Fibroblast of lung (primary cell): ENCODE measurements around the gene GALNT1. TPM values are rescaled to one million over a fixed set of nuclear protein-coding genes. Genes with fewer than 3 reads are reported as not detected.

ENCODE experiments used
- DNase-seq, 2 donors: peaks; one replicate each; pipeline versions ENCODE4 v3.0.0 to v3.0.0-alpha.2; 2010; ENCODE audit warnings: low read depth in 2 of 2
- H2AFZ ChIP-seq: 2 replicates; pipeline ENCODE4 v1.5.1; 2012; ENCODE audit warnings: low read length, control low read depth, inconsistent platforms
- H3K27ac ChIP-seq: 2 replicates; pipeline ENCODE4 v1.5.1; 2011; ENCODE audit warnings: low read length, control low read depth; ENCODE audit not compliant: insufficient read depth
- H3K27me3 ChIP-seq: 2 replicates; pipeline ENCODE4 v1.5.1; 2011; ENCODE audit warnings: mild to moderate bottlenecking, low read length; ENCODE audit not compliant: control insufficient read depth, insufficient read depth
- H3K36me3 ChIP-seq: 2 replicates; pipeline ENCODE4 v1.5.1; 2011; ENCODE audit warnings: low read length; ENCODE audit not compliant: control insufficient read depth, insufficient read depth
- H3K4me1 ChIP-seq: 2 replicates; pipeline ENCODE4 v1.5.1; 2011; ENCODE audit warnings: low read length; ENCODE audit not compliant: control insufficient read depth, insufficient read depth; ENCODE audit errors: extremely low read depth
- H3K4me2 ChIP-seq: 2 replicates; pipeline ENCODE4 v1.5.1; 2011; ENCODE audit warnings: low read length, control low read depth; ENCODE audit not compliant: insufficient read depth; ENCODE audit errors: extremely low read depth
- H3K4me3 ChIP-seq, 4 experiments: fragments of 200-600 bp in 1 of 4; sonication (generic) in 1 of 4; replicated peaks in 1 of 4; 2 replicates each; pipeline ENCODE4 v1.5.1; 2011 to 2016; ENCODE audit warnings: low read length in 4 of 4, low read depth in 3 of 4, mild to moderate bottlenecking in 3 of 4, control low read depth in 2 of 4, inconsistent platforms in 1 of 4, mixed read lengths in 1 of 4; ENCODE audit not compliant: insufficient read depth in 1 of 4; ENCODE audit errors: control extremely low read depth in 1 of 4
- H3K79me2 ChIP-seq: 2 replicates; pipeline ENCODE4 v1.5.1; 2012; ENCODE audit warnings: mild to moderate bottlenecking, low read length, inconsistent platforms; ENCODE audit not compliant: control insufficient read depth, insufficient read depth
- H3K9ac ChIP-seq: 2 replicates; pipeline ENCODE4 v1.5.1; 2011; ENCODE audit warnings: mild to moderate bottlenecking, low read length, control low read depth; ENCODE audit not compliant: insufficient read depth
- H3K9me3 ChIP-seq: 2 replicates; pipeline ENCODE4 v1.5.1; 2012; ENCODE audit warnings: low read depth, low read length; ENCODE audit not compliant: control insufficient read depth, insufficient read depth
- H4K20me1 ChIP-seq: 2 replicates; pipeline ENCODE4 v1.5.1; 2011; ENCODE audit warnings: low read length; ENCODE audit not compliant: control insufficient read depth, insufficient read depth; ENCODE audit errors: extremely low read depth
- CTCF ChIP-seq, 2 donors: IDR thresholded peaks in 1 of 2; conservative IDR thresholded peaks in 1 of 2; 1 replicate in 1 of 2; 2 replicates in 1 of 2; pipeline ENCODE4 v1.5.1; 2011 to 2012; ENCODE audit warnings: low read length in 2 of 2, control low read depth in 1 of 2, inconsistent platforms in 1 of 2, low read depth in 1 of 2, mild to moderate bottlenecking in 1 of 2
- EZH2 ChIP-seq: IDR thresholded peaks from 2 replicates; pipeline ENCODE4 v1.5.1; 2012; ENCODE audit warnings: low read length, control low read depth, mild to moderate bottlenecking; ENCODE audit errors: missing control alignments
- polyA plus RNA-seq, 2 donors: library from polyadenylated mRNA; depleted of rRNA in 1 of 2; stranded (reverse) in 1 of 2; unstranded in 1 of 2; fragments of >200 nt; gene quantifications; 2 replicates each; pipeline ENCODE4 v1.2.1, GENCODE V29; 2011 to 2012; ENCODE audit warnings: missing spikeins in 1 of 2
- total RNA-seq: library from RNA; depleted of rRNA; stranded (reverse); fragments of >200 nt; gene quantifications from 2 replicates; pipeline ENCODE4 v1.2.1, GENCODE V29; 2014

Gene GALNT1
- total and polyA plus RNA-seq, 2 donors (not counting 1 experiment from before 2014, with no cell fraction given) = 31.7 to 53.3 TPM

GRCh38 chr18:35592298-35592697 lies 10.8 kb downstream of the GALNT1 start:
- Histone ChIP-seq H3K4me1 (no peaks in the 10 kb centered on the region), H4K20me1 (no peaks in the 10 kb centered on the region), H3K4me2 (no peak overlapping the region), H3K9ac (no peak overlapping the region), H3K9me3 (no peaks in the 10 kb centered on the region), H3K36me3 (no peaks in the 10 kb centered on the region), H3K79me2 (peaks cover 4% of the 10 kb centered on the region), H2AFZ (no peak overlapping the region), H3K27me3 (no peaks in the 10 kb centered on the region), H3K27ac (no peak overlapping the region), H3K4me3 (no peak overlapping the region)
- no peak for DNase-seq
- TF ChIP-seq CTCF (conservative IDR thresholded peaks at IDR 0.05 in 1 of 2, IDR thresholded peaks at IDR 0.05 in 1 of 2; ENCODE audit: low read depth in 1 of 2, low read length in 2 of 2) (no peak), EZH2 (no peak)

GRCh38 chr18:35593859-35594258 lies 12.3 kb downstream of the GALNT1 start:
- no peaks in the 10 kb centered on the region for H3K4me1 ChIP-seq
- no peak overlapping the region for H3K9ac ChIP-seq
- no peak overlapping the region for H3K4me3 ChIP-seq
- H3K9me3 ChIP-seq = no peaks in the 10 kb centered on the region
- no peaks in the 10 kb centered on the region for H3K36me3 ChIP-seq
- H3K79me2 ChIP-seq = peaks cover 4% of the 10 kb centered on the region
- H3K27me3 ChIP-seq = no peaks in the 10 kb centered on the region
- no peak overlapping the region for H2AFZ ChIP-seq
- no peak for TF ChIP-seq CTCF (conservative IDR thresholded peaks at IDR 0.05 in 1 of 2, IDR thresholded peaks at IDR 0.05 in 1 of 2; ENCODE audit: low read depth in 1 of 2, low read length in 2 of 2)
- no peak for TF ChIP-seq EZH2
- no peak overlapping the region for H3K4me2 ChIP-seq
- DNase-seq = no peak
- H3K27ac ChIP-seq = no peak overlapping the region
- H4K20me1 ChIP-seq = no peaks in the 10 kb centered on the region

- no peaks in the 10 kb centered on the region for H4K20me1 ChIP-seq
- no peak overlapping the region for H3K4me3 ChIP-seq
- peaks cover under 1% of the 10 kb centered on the region for H3K79me2 ChIP-seq
- no peak overlapping the region for H3K9ac ChIP-seq
- H2AFZ ChIP-seq = no peak overlapping the region
- TF ChIP-seq CTCF (conservative IDR thresholded peaks at IDR 0.05 in 1 of 2, IDR thresholded peaks at IDR 0.05 in 1 of 2; ENCODE audit: low read depth in 1 of 2, low read length in 2 of 2) (no peak), EZH2 (no peak)
- H3K27me3 ChIP-seq = no peaks in the 10 kb centered on the region
- no peaks in the 10 kb centered on the region for H3K36me3 ChIP-seq
- no peak overlapping the region for H3K27ac ChIP-seq
- no peak overlapping the region for H3K4me2 ChIP-seq
- no peaks in the 10 kb centered on the region for H3K9me3 ChIP-seq
- H3K4me1 ChIP-seq = no peaks in the 10 kb centered on the region
- DNase-seq = no peak
Measured at GRCh38 chr18:35597758-35598157, 16.2 kb downstream of the GALNT1 start.
